ENCODE results near the gene TGM4.

DNA sequence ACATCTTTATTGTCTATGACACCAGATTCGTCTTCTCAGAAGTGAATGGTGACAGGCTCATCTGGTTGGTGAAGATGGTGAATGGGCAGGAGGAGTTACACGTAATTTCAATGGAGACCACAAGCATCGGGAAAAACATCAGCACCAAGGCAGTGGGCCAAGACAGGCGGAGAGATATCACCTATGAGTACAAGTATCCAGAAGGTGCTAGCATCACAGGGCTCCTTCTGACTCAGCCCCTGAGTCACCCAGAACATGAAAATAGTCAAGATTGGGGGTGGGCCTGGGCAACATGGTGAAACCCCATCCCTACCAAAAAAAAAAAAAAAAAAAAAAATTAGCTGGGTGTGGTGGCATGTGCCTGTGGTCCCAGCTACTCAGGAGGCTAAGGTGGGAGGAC lies 32.6 kb downstream of the TGM4 start:
- TF ChIP-seq, protein P1, sequence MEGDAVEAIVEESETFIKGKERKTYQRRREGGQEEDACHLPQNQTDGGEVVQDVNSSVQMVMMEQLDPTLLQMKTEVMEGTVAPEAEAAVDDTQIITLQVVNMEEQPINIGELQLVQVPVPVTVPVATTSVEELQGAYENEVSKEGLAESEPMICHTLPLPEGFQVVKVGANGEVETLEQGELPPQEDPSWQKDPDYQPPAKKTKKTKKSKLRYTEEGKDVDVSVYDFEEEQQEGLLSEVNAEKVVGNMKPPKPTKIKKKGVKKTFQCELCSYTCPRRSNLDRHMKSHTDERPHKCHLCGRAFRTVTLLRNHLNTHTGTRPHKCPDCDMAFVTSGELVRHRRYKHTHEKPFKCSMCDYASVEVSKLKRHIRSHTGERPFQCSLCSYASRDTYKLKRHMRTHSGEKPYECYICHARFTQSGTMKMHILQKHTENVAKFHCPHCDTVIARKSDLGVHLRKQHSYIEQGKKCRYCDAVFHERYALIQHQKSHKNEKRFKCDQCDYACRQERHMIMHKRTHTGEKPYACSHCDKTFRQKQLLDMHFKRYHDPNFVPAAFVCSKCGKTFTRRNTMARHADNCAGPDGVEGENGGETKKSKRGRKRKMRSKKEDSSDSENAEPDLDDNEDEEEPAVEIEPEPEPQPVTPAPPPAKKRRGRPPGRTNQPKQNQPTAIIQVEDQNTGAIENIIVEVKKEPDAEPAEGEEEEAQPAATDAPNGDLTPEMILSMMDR (IDR thresholded peaks at IDR 0.05) = no peak
- TF ChIP-seq POLR2AphosphoS5 (IDR thresholded peaks at IDR 0.05) = no peak

Measured in breast epithelium (tissue), 3 donors.